ENCODE results near the gene COL4A1. TPM values are rescaled to one million over a fixed set of nuclear protein-coding genes. Genes with fewer than 3 reads are reported as not detected.

COL4A1 gene
- polyA plus RNA-seq, 1 of the 3 experiments (the other 2 are of a cell fraction) = 30.3 TPM

DNA sequence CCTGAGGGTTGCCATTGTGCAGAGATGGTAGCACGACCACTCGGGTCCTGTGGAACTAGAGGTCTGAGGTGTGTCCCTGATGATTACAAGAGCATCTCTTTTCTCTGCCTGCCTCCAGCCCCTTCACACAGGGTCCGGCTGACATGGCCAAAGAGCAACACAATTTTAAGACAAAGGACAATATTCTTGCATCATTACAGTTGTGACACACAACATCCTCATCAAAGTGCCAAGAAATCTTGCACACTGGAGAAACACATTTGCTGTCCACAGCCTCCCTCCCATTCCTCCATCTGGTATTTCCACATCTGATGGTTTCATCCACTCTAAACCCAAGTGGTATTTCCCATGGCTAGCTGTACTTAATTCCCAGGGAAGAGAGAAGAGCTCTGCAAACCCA lies 12.8 kb downstream of the COL4A1 start (continued):
- TF ChIP-seq, protein P1, sequence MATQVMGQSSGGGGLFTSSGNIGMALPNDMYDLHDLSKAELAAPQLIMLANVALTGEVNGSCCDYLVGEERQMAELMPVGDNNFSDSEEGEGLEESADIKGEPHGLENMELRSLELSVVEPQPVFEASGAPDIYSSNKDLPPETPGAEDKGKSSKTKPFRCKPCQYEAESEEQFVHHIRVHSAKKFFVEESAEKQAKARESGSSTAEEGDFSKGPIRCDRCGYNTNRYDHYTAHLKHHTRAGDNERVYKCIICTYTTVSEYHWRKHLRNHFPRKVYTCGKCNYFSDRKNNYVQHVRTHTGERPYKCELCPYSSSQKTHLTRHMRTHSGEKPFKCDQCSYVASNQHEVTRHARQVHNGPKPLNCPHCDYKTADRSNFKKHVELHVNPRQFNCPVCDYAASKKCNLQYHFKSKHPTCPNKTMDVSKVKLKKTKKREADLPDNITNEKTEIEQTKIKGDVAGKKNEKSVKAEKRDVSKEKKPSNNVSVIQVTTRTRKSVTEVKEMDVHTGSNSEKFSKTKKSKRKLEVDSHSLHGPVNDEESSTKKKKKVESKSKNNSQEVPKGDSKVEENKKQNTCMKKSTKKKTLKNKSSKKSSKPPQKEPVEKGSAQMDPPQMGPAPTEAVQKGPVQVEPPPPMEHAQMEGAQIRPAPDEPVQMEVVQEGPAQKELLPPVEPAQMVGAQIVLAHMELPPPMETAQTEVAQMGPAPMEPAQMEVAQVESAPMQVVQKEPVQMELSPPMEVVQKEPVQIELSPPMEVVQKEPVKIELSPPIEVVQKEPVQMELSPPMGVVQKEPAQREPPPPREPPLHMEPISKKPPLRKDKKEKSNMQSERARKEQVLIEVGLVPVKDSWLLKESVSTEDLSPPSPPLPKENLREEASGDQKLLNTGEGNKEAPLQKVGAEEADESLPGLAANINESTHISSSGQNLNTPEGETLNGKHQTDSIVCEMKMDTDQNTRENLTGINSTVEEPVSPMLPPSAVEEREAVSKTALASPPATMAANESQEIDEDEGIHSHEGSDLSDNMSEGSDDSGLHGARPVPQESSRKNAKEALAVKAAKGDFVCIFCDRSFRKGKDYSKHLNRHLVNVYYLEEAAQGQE (IDR thresholded peaks at IDR 0.05; ENCODE audit: low read depth, low read length) = no peak
- no peak for TF ChIP-seq SMC3 (IDR thresholded peaks at IDR 0.05; ENCODE audit: low read depth, low read length)
- no peak for TF ChIP-seq TAF1 (IDR thresholded peaks at IDR 0.05; ENCODE audit: borderline replicate concordance, low read depth, low read length)
- TF ChIP-seq TCF12 (IDR thresholded peaks at IDR 0.05) = no peak
- TF ChIP-seq, protein P2, sequence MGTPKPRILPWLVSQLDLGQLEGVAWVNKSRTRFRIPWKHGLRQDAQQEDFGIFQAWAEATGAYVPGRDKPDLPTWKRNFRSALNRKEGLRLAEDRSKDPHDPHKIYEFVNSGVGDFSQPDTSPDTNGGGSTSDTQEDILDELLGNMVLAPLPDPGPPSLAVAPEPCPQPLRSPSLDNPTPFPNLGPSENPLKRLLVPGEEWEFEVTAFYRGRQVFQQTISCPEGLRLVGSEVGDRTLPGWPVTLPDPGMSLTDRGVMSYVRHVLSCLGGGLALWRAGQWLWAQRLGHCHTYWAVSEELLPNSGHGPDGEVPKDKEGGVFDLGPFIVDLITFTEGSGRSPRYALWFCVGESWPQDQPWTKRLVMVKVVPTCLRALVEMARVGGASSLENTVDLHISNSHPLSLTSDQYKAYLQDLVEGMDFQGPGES (IDR thresholded peaks at IDR 0.05; ENCODE audit: low read depth, low read length) = no peak

DNA sequence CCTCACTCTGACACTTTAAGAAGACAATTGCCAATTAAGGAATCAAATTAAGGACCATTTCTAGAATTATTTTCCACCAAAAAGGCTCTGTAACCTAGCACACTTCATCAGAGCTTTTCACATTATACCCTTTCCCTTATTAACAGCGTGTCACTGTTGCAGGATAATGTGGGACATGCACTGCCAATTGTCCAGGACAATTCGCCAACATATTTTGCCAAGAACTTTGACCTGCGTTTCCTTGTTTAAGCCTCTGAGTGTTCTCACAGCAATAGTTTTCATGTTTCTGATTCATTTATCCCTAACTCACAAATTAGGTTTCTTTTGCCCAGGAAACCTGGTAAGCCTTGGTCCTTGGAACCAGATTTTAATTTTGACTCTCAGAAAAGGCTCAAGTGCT lies 13.3 kb downstream of the COL4A1 start:
- Histone ChIP-seq H3K9ac (no peak overlapping the region), H3K27me3 (ENCODE audit: insufficient read depth) (no peaks in the 10 kb centered on the region), H3K79me2 (ENCODE audit: insufficient read depth) (peaks cover 98% of the 10 kb centered on the region), H3K36me3 (replicated peaks in 1 of 2; ENCODE audit: control insufficient read depth in 1 of 2, insufficient read depth in 2 of 2, low read length in 1 of 2) (peaks cover 3 to 14% of the 10 kb centered on the region in 2 experiments), H3K4me2 (no peak overlapping the region), H3K4me1 (ENCODE audit: control insufficient read depth in 1 of 2, insufficient read depth in 2 of 2, low read depth in 1 of 2, low read length in 1 of 2) (no peaks in the 10 kb centered on the region; a peak in 2 of 4 replicates), H3K9me2 (no peaks in the 10 kb centered on the region), H3F3A (replicated peaks; ENCODE audit: insufficient read depth) (no peaks in the 10 kb centered on the region), H3K9me3 (no peaks in the 10 kb centered on the region), H3K4me3 (ENCODE audit: low read depth in 2 of 2, low read length in 1 of 2) (no peak overlapping the region), H2AFZ (ENCODE audit: low read depth) (no peak overlapping the region), H3K27ac (ENCODE audit: low read depth in 2 of 2, low read length in 1 of 2) (no peak overlapping the region), H4K20me1 (ENCODE audit: insufficient read depth) (peaks cover 32% of the 10 kb centered on the region; the same call in 1 of the 2 replicates)
- CTCF ChIA-PET = interaction anchor here (1.7 kb wide), 1 partner anchor 70 kb away, joined by 4 read pairs; no protein-coding TSS in a partner anchor
- POLR2A ChIA-PET = no interaction called here
- 98% methylated on average over 3 of the region's 3 CpGs for WGBS (ENCODE audit: low lambda C conversion rate)
- no peak for DNase-seq
- TF ChIP-seq NFIC (IDR thresholded peaks at IDR 0.05; ENCODE audit: borderline replicate concordance) (no peak), SIN3A (IDR thresholded peaks at IDR 0.05; ENCODE audit: borderline replicate concordance, low read depth, low read length) (no peak), RCOR1 (IDR thresholded peaks at IDR 0.05; ENCODE audit: low read length) (no peak), SMC3 (IDR thresholded peaks at IDR 0.05; ENCODE audit: low read depth, low read length) (no peak), GABPA (IDR thresholded peaks at IDR 0.05; ENCODE audit: low read depth) (no peak), FOSL2 (IDR thresholded peaks at IDR 0.05; ENCODE audit: borderline replicate concordance, low read depth) (no peak), RXRA (IDR thresholded peaks at IDR 0.05; ENCODE audit: borderline replicate concordance, low read depth) (no peak), YY1 (IDR thresholded peaks at IDR 0.05; ENCODE audit: low read depth) (no peak), TEAD4 (IDR thresholded peaks at IDR 0.05; ENCODE audit: borderline replicate concordance, insufficient read depth) (no peak)
- TF ChIP-seq, protein P3, sequence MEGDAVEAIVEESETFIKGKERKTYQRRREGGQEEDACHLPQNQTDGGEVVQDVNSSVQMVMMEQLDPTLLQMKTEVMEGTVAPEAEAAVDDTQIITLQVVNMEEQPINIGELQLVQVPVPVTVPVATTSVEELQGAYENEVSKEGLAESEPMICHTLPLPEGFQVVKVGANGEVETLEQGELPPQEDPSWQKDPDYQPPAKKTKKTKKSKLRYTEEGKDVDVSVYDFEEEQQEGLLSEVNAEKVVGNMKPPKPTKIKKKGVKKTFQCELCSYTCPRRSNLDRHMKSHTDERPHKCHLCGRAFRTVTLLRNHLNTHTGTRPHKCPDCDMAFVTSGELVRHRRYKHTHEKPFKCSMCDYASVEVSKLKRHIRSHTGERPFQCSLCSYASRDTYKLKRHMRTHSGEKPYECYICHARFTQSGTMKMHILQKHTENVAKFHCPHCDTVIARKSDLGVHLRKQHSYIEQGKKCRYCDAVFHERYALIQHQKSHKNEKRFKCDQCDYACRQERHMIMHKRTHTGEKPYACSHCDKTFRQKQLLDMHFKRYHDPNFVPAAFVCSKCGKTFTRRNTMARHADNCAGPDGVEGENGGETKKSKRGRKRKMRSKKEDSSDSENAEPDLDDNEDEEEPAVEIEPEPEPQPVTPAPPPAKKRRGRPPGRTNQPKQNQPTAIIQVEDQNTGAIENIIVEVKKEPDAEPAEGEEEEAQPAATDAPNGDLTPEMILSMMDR (IDR thresholded peaks at IDR 0.05) = no peak
